ENCODE data around the gene GRK4. TPM values are rescaled to one million over a fixed set of nuclear protein-coding genes. Genes with fewer than 3 reads are reported as not detected.

The GRK4 gene
- total RNA-seq, 4 donors from 2014 or later, result 0.95 to 17.3 (median 1.5) TPM

GRCh38 chr4:3035674-3036073, 72.3 kb downstream of the GRK4 start:
- Histone ChIP-seq H3K27ac (no peak overlapping the region), H3K36me3 (no peaks in the 10 kb centered on the region), H3K27me3 (no peaks in the 10 kb centered on the region), H3K9me3 (no peaks in the 10 kb centered on the region), H3K4me3 (no peak overlapping the region), H3K4me1 (peaks cover 0 to 20% (median 3%) of the 10 kb centered on the region in 4 donors)
- DNase-seq, result no peak
- TF ChIP-seq, protein P1, sequence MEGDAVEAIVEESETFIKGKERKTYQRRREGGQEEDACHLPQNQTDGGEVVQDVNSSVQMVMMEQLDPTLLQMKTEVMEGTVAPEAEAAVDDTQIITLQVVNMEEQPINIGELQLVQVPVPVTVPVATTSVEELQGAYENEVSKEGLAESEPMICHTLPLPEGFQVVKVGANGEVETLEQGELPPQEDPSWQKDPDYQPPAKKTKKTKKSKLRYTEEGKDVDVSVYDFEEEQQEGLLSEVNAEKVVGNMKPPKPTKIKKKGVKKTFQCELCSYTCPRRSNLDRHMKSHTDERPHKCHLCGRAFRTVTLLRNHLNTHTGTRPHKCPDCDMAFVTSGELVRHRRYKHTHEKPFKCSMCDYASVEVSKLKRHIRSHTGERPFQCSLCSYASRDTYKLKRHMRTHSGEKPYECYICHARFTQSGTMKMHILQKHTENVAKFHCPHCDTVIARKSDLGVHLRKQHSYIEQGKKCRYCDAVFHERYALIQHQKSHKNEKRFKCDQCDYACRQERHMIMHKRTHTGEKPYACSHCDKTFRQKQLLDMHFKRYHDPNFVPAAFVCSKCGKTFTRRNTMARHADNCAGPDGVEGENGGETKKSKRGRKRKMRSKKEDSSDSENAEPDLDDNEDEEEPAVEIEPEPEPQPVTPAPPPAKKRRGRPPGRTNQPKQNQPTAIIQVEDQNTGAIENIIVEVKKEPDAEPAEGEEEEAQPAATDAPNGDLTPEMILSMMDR (IDR thresholded peaks at IDR 0.05), result no peak
- TF ChIP-seq POLR2A (IDR thresholded peaks at IDR 0.05), result no peak

GRCh38 chr4:3036131-3036952, 73.0 kb downstream of the GRK4 start:
- H3K36me3 ChIP-seq, result no peaks in the 10 kb centered on the region
- H3K4me1 ChIP-seq, result peaks cover 0 to 27% (median 5%) of the 10 kb centered on the region in 4 donors
- no peaks in the 10 kb centered on the region for H3K27me3 ChIP-seq
- no peaks in the 10 kb centered on the region for H3K9me3 ChIP-seq
- H3K27ac ChIP-seq, result no peak overlapping the region
- no peak overlapping the region for H3K4me3 ChIP-seq
- TF ChIP-seq POLR2A (IDR thresholded peaks at IDR 0.05), result no peak
- TF ChIP-seq, protein P1 (IDR thresholded peaks at IDR 0.05), result no peak
- DNase-seq, result peak in 1 of 3 donors; percentile 48

DNA sequence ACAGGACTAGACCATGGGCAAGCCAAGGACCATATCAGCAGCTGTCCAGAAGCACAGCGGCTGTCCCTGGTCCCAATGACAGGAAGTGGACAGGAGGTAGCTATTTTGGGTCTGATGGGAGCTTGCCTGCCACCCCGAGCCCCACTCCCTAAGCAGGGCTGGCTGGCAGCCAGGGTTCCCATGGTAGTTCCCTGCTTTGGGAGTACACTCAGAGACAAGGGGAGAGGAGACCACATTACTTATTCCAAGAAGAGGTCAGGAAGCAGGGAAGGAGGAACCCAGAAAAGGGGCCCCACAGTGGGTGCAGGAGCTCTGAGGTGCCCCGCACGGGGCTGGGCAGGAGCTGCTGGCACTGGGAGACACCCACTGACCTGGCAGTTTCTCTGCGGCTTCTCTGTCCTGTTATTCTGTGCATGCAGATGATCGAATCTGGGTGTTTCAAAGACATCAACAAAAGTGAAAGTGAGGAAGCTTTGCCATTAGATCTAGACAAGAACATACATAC, 74.6 kb downstream of the GRK4 start:
- H3K27me3 ChIP-seq, result no peaks in the 10 kb centered on the region
- peaks cover 0 to 29% (median 5%) of the 10 kb centered on the region in 4 donors for H3K4me1 ChIP-seq
- DNase-seq, result peak in 1 of 3 donors; percentile 49
- TF ChIP-seq, protein P1 (IDR thresholded peaks at IDR 0.05), result no peak
- TF ChIP-seq POLR2A (IDR thresholded peaks at IDR 0.05), result no peak
- H3K36me3 ChIP-seq, result no peaks in the 10 kb centered on the region
- no peak overlapping the region for H3K27ac ChIP-seq
- H3K4me3 ChIP-seq, result peak overlapping the region in 2 of 4 donors; percentile 18 to 21
- no peaks in the 10 kb centered on the region for H3K9me3 ChIP-seq

- TF ChIP-seq POLR2A (IDR thresholded peaks at IDR 0.05), result no peak
- TF ChIP-seq, protein P1 (IDR thresholded peaks at IDR 0.05), result no peak
- Histone ChIP-seq H3K9me3 (no peaks in the 10 kb centered on the region), H3K36me3 (no peaks in the 10 kb centered on the region), H3K4me3 (peak overlapping the region in 1 of 4 donors; percentile 41), H3K27me3 (no peaks in the 10 kb centered on the region), H3K27ac (peak overlapping the region in 1 of 4 donors; percentile 77), H3K4me1 (peaks cover 0 to 35% (median 6%) of the 10 kb centered on the region in 4 donors)
- DNase-seq, result no peak
Observed at GRCh38 chr4:3039706-3040366, 76.5 kb downstream of the GRK4 start.

DNA sequence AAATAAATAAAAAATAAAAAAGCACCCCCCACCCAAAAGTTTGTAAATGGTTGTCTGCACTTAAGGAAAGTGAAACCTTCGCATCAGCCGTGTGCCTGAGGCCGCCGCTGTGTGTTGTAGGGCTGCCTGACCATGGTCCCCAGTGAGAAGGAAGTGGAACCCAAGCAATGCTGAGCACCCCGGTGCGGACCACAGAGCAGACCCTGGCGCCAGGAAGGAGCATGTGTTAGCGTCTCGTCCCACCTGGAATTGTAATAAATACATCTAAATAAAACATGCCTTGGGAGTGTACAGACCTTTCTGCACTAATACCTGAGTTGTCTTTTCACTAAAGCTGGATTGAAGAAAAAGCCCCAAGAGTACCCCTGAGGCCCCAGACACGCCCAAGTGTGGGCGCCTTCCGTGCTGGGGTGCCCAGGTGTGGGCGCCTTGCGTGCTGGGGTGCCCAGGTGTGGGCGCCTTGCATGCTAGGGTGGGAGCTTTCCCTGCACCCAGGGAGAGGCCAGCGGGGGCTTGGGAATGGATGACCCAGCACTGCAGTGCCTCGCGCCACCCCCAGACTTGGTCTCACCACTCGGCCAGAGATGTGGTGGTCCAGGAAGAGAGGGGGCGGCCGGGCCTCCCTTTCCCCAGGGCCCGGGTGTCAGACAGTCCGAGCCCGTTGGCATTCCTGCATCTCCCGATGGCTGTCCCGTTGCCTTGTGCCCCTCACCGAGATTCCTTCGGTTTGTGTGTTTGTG, 77.3 kb downstream of the GRK4 start:
- H3K9me3 ChIP-seq, result no peaks in the 10 kb centered on the region
- TF ChIP-seq POLR2A (IDR thresholded peaks at IDR 0.05), result no peak
- TF ChIP-seq, protein P1 (IDR thresholded peaks at IDR 0.05), result no peak
- H3K27me3 ChIP-seq, result no peaks in the 10 kb centered on the region
- H3K27ac ChIP-seq, result peak overlapping the region in 3 of 4 donors; percentile 77 to 86 (median 77)
- peaks cover 0 to 41% (median 10%) of the 10 kb centered on the region in 4 donors for H3K4me1 ChIP-seq
- peak in 2 of 3 donors; percentile 66 to 67 for DNase-seq
- H3K4me3 ChIP-seq, result peak overlapping the region; percentile 41 to 59 (median 48)
- H3K36me3 ChIP-seq, result no peaks in the 10 kb centered on the region
